Hematopoietic multipotent progenitor cell treated with erythropoietin and hydrocortisone succinate and interleukin-3 and kit ligand, for 8 days (in vitro differentiated cells): Measurements from ENCODE around the gene ERC1.
A peak's percentile ranks its signal among the peaks of the same experiment; 100 is the strongest.
"Not testable (repeated sequence)": the region's sequence is repeated elsewhere in the genome, so short reads cannot be mapped to it uniquely, and the experiment has no call there.

Source experiments
- DNase-seq: peaks from one replicate; pipeline ENCODE4 v3.0.0-alpha.2; 2015

Gene ERC1

DNA sequence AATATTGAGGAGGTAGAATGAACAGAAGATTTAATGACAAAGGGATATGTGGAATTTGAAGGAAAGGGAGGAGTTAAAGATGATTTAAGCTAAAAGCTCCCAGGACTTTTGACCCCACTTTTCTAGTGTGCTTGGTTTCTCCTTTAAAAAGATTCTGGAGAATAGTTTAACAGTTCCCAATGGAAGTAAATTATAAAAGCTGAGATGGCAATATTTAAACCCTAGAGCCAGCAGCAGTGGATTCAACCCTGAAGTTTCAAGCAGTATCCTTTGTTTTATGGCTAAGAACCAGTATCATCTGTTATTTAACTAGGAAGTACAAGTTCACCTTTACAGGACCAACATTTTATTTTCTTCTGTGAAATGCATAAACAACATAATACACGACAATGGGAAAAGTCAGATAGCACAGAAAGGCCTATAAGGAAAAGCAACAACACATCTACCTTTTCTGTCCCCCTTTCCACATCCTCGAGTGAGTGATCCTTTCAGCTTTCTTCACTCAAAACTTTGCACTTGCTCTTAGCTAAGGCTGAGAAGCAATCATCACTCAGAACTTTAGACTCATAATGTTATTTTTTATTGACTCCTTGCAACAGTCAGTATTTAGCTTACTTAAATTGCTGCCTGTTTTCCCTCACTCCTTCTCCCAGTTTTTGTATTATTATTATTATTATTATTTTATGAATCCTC is 338.9 kb downstream of the ERC1 start:
- DNase-seq = no peak

DNA sequence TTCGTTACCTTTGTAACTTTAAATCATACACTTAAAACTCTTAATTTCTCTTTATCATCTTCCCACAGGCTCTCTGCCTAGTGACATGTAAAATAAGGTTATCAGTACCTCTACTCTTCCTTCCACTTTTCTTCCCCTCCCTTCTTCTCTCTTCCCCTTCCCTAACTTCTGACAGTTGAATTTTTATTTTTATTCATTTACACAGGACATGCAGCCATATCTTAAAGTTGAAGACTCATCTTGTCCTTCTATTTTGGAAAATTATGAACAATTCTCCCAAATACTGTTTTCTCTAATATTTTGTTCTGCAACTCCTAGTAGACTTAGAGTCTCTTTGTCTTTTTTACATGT is 339.4 kb downstream of the ERC1 start:
- DNase-seq = peak; percentile 59

DNA sequence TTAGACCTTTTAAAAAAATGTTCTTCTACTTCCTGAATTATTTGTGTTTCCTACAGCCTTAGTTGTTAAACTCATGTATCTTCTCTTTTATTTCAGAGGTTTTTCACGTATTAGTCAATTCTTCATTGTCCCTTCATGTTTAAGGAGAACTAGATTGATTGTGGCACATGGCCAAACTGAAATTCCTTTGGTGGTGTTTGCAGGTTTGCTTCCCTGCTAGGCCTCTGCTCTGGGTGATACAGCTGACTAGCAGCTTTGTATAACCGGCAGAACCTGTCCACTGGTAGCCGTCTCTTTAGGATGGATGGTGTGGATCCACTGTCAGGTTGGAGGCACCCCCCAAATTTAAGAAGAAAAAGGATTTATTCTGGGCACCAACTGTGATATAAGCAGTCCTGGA is 341.3 kb downstream of the ERC1 start:
- DNase-seq = no peak

DNA sequence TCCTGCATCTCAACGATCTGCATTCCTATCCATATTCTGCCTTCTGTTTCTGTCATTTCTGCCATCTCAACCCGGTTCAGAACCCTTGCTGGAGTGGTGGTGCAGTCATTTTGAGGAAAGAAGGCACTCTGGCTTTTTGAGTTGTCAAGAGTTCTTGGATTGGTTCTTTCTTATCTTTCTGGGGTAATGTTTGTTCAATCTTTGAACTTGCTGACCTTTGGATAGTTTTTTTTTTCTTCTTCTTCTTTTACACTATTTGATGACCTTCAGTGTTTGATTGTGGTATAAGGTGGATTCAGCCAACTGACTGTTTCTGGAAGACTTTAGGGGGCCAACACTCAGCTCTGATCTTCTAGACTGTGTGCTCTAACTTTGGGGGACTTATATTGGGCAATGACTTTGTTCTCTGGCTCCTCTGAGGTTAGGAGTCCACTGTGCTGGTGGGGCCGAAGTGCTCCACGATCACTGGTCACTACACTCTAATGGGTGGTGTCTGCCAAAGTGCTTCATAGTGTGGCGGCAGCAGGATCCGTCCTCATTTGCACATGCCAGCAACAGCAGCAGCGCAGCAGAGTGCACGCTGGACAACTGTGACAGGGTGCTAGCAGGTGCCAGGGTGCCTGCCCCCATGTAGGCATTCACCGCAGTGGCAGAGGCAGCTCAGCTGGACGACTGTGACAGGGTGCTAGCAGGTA is 347.6 kb downstream of the ERC1 start:
- DNase-seq = no peak

DNA sequence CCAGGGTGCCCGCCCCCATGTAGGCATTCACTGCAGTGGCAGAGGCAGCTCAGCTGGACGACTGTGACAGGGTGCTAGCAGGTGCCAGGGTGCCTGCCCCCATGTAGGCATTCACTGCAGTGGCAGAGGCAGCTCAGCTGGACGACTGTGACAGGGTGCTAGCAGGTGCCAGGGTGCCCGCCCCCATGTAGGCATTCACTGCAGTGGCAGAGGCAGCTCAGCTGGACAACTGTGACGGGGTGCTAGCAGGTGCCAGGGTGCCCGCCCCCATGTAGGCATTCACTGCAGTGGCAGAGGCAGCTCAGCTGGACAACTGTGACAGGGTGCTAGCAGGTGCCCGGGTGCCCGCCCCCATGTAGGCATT is 348.1 kb downstream of the ERC1 start:
- not testable (repeated sequence) for DNase-seq

DNA sequence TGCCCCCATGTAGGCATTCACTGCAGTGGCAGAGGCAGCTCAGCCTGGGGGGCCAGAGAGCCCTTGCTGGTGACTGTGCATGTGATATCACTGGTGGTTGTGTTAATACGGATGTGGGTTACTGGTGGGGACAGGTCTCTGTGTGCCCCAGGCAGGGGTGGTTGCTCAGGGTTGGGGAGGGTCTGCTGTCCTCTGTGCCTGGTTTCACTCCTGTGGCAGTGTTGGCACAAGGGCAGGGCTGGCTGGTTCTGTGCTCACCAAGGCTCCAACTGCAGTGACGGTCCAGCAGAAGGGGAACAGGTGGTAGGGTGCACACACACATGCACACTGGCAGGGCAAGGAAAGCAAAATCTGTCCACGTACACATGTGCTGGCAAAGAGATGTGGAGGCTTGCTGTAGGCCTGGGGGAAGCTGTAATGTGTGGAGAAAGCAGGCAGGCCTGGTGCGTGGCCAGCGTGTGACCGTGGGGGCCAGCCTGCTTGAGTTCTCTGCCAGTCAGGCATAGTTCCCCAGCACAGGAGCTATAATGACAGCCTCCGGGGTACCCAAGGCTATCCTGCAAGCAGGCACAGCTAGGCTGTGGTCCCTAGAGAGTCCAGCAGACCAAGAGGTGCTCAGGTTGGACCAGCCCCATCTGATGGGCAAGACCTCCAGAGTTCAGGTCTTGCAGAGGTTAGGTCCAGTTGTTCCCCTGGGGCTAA is 348.7 kb downstream of the ERC1 start:
- no peak for DNase-seq

DNA sequence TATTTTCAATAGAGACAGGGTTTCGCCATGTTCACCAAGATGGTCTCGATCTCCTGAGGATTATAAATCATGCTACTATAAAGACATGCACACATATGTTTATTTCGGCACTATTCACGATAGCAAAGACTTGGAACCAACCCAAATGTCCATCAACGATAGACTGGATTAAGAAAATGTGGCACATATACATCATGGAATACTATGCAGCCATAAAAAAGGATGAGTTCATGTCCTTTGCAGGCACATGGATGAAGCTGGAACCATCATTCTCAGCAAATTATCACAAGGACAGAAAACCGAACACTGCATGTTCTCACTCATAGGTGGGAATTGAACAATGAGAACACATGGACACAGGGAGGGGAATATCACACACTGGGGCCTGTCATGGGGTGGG is 350.2 kb downstream of the ERC1 start:
- DNase-seq = not testable (repeated sequence)

DNA sequence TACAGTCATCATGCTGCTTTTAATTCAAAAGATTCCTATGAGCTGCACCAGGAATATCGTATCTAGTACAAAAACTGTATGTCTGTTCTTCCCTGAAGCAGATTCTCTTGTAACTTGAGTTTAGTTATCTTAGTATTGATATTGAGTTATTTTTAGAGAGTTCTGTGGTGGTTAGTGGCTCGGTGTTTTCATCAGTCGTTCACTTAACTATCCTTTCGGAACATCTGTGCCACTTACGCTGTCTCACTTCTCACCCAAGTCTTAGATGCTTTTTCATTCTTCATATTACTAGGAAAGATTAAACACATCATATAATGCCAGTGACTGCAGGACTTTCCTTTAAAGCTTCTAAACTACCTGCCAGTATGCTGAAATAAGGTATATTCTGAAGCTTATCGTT is 352.4 kb downstream of the ERC1 start:
- DNase-seq = peak; percentile 51

DNA sequence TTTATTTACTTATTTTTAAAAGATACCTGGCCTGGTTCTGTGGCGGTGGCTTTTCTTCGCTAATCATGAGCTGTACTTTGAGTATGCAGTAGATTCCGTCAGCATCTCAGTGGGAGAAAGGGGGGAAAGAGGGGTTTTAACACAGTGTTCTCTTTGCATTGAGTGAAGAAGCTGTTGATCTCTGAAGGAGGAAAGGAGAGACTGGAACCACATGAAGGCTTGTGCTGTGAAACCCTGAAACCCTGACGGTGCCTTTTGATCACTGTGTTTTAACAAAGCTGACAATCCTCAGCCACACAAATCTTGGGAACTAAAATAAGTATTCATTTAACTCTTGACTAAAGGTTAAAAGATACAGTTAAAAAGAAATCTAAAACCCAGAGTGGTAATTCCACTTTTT is 353.2 kb downstream of the ERC1 start:
- DNase-seq = no peak

DNA sequence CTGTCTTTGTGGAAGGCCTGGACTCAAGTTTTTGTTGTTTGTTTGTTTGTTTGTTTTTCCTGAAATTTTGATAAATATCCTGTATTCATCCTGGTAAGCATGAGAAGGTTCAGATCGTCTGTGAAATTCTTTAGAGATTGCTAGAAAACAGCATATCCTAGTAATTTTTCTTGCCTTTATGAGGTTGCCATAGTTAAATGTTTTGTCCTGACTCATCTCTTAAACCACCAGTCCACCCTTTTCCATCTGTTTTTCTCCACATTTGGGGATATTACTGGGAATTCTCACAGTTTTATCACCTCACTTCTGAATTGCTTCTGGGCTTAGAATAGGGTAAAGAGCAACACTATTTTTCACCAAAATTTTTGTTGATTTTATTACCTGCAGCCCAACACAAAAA is 355.1 kb downstream of the ERC1 start:
- no peak for DNase-seq

DNA sequence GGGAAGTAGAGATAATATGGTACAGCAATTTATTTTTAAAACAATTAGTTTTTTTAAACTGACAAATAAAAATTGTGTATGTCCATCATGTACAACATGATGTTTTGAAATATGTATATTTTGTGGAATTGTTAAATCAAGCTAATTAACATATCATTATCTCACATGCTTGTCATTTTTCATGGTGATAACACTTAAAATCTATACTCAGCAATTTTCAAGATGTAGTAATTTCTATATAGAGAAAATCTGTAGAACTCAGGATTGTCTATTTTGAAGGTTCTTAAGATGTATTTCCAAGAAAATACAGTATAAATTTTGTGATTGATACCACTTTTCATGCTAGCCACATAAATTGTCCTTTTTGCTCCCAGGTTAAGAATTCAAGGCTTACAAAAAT is 356.3 kb downstream of the ERC1 start:
- no peak for DNase-seq

DNA sequence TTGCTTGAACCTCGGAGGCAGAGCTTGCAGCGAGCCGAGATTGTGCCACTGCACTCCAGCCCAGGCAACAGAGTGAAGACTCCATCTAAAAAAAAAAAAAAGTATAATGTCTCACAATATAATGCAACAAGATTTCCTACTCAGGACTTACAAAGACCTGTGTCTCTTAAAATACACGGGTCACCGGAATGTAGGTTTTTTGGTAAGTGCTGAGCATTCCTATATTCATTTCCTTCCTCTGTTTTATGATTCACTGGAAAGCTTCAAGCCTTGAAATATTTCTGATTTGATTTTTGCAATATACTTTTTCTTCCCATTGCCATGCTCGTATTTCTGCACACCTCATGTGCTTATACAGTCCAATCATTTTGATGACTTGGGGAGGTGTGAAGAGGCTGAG is 357.6 kb downstream of the ERC1 start:
- no peak for DNase-seq

DNA sequence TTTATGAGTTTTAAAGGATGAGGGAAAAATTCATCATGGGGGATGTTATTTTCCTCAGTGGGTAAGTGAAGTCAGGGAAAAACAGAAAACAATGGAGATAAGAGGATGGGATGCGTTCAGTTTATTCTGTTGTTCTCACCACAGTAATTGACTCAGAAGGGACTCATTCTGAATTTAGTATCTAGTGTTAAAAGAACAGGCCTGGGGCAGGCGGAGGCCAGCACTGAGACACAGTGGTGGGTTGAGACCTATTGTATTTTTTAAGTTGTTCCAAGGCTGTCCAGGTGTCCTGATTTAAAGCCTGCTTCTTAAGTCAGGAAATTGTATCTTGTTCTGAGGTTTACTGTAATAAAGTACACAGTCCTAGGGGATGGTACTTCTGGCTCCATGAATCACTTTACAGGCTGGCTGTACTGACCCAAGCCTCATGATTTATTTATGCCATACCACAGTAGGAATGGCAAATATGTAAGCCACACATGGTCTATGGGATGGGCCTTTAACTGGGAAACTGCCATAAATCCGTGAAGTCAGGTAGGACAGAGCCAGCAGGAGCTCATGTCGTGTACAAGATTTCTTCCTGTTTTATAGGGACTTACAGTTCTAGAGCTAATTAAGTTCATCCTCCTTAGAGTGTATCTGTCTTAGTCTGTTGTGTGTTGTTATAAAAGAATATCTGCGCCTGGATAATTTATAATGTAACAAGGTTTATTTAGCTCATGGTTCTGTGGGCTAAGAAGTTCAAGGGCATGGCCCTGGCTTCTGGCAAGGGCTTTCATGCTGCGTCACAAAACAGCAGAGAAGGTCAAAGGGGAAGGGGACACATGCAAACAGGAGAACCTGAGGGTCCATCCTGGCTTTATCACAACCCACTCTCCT is 359.3 kb downstream of the ERC1 start:
- DNase-seq = no peak

DNA sequence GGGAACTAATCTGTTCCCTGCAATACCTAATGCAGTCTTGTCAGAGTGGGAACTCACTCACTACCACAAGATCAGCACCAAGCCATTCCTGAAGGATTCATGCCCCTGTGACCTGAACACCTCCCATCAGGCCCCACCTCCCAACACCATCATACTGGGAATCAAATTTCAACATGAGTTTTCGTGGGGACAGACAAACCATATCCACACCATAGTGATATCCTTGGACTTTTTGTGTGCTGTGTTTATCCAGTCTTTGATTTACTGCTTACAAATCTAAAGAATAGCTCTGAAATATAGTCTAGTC is 359.9 kb downstream of the ERC1 start:
- no peak for DNase-seq

DNA sequence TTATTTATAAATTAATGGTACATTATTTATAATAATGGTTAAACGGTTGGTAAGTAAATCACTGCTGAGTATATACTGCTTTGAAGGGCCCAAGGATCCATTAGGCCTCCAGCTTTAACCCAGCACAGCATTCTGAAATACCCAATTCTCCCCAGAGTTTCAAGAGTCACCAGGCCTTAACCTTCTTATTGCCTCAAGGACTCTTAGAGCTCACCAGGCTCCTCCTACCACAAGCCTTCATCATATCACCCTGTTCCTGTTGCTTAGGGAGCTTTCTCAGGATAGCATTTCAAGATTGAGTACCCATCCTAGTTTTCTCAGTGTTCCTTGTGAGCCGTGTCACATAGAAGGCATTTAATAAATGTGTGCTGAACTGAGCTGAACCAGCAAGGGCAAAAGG is 360.9 kb downstream of the ERC1 start:
- DNase-seq = no peak

DNA sequence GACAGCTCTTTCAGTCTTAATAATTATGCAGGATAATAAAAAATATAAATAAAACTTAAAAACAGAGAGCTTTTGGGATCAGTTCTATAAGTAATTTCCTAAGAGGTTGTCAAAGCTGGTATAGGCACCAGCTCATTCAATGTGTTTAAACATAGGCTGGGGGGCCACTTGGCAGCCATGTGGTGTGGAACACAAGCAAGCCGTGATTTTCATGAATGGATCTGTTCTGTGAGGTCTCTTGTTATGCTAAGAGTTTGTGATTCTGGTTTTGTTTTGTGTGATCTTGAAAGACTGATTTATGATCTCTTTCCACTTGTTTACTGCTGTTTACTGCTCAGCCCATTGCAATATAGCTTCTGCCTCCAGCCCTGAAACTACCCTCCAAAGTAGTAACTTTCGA is 362.4 kb downstream of the ERC1 start:
- DNase-seq = no peak

DNA sequence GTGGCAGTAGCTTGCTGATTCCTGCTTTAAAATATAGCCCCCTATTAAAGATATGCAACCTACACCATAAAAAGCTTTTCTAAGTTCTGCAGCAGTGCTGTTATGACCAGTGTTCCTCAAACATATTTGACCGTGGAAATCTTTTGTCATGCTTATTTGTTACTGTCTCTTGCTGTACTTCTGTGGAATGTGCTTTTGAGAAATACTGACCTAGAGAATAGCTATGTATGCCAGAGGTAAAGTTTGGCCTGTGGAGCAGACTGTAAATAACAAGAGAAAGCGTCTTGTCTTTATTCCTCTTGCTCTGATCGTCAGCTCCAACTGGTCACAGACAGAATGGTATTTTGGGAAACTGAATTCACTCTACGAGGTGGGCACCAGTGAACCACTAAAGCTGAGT is 364.4 kb downstream of the ERC1 start:
- DNase-seq = no peak

DNA sequence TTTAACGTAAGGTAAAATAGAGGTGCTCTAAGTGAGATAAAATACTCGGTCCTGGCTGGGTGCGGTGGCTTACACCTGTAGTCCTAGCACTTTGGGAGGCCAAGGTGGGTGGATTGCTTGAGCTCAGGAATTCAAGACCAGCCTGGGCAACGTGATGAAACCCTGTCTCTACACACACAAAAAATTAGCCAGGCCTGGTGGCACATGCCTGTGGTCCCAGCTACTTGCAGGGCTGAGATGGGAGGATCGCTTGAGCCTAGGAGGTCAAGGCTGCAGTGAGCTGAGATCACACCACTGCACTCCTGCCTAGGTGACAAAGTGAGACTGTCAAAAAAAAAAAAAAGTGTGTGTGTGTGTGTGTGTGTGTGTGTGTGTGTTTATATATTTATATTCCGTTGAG is 364.8 kb downstream of the ERC1 start:
- not testable (repeated sequence) for DNase-seq

DNA sequence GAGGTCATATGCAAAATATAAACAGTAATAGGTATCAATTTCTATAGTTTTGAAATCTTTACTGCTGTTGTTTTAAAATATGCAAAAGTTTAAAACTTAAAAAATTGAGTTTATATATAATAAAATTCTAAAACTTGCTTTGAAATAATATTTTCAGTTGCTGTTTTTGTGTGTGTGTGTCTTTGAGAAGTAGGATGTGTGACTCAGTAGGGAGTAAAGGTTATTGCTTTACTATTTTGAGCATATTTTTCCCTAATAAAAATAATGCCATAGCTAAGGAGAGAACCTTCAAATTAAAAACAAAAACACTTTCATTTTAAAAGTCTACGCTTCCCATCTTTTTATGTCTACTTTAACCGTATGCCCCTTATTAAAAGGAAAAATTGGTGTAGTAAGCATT is 365.3 kb downstream of the ERC1 start:
- DNase-seq = no peak

DNA sequence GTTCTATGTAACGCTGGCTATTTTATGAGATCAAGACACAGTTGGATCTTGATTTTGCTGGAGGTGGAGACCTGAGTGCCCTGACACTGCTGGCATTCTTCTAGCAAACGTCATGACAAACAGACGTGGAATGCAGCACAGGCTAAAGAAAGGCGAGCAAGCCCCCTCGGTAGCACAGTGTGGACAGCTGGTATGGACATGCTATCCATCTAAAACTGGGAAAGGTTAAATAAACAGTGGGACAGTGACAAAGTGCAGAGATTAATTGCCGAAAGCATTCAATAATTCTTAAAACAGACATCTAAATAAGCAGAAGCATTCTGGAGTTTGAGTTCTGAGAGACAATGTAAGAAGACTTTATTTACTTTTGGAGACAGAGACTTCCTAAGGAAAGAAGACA is 366.1 kb downstream of the ERC1 start:
- DNase-seq = no peak

DNA sequence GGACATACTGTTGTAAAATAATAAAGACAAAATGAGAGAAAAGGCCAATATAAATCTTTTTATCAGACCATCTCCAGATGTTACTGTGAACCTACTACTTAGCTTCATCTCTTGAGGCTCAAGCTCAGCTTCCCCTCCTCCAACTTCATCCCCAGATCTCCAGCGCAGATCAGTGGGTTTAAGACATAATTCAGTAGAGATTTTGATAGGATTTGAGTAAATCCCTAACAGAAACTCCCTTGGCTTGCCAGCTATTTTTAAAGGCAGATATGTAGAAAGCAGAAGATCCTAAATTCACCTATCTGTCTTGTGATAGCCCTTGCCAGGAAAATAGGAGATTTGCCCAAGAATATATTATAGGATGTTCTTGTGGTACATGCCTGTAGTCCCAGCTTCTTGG is 366.7 kb downstream of the ERC1 start:
- DNase-seq = no peak

DNA sequence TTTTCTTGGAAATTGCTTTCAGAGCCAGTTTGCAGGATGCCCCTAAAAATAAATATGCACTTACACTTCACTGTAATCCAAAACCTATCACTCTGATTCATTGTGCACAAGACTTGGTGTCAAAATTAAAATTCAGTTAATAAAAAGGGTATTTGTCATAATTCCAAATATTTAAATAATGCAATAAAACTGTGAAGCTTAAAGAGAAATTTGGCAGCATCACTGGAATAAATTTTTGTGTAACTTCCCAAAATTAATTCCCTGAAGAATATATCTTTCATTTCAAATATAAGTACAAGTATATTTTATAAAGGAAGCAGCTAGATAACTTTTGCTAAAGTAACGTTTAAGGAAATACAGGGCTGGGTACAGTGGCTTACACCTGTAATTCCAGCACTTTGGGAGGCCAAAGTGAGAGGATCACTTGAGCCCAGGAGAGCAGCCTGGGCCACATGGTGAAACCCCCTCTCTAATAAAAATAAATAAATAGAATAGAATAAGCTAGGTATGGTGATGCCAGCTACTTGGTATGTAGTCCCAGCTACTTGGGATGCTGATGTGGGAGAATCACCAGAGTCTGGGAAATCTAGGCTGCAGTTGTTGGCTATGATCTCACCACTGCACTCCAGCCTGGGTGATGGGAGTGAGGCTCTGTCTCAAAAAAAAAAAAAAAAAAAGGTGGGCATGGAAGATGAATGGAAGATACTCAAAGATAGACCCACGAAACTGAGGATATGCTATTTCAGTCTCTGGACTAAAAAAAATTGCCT is 369.6 kb downstream of the ERC1 start:
- DNase-seq = no peak

DNA sequence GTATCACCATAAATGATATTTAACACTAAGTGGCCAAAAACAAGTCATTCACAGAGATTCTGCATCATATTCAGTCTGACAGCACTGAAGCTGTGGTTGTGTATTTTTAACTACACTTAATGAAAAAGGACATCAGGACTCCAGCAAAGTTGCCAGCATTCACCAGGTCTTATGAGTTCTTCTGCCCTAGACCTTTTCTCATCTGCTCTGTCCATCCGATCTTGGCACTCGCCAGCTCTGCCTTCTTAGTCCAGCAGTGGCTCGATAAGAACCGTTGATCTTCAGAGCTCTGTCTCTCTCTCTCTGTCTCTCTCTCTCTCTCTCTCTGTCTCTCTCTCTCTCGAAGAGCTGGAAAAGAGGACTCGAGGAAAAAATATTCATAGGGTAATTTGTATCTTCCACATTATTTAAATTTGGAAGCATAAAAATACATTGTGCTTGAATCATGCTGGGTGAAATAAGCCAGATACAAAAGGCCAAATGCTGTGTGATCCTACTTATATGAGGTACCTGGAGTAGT is 371.2 kb downstream of the ERC1 start:
- DNase-seq = no peak
